ENCODE measurements around the gene GAB3. TPM values are rescaled to one million over a fixed set of nuclear protein-coding genes. Genes with fewer than 3 reads are reported as not detected.

Gene GAB3
- total and polyA plus RNA-seq, 2 of the 4 experiments (the other 2 are of a cell fraction) = 2.2 to 3.7 TPM

DNA sequence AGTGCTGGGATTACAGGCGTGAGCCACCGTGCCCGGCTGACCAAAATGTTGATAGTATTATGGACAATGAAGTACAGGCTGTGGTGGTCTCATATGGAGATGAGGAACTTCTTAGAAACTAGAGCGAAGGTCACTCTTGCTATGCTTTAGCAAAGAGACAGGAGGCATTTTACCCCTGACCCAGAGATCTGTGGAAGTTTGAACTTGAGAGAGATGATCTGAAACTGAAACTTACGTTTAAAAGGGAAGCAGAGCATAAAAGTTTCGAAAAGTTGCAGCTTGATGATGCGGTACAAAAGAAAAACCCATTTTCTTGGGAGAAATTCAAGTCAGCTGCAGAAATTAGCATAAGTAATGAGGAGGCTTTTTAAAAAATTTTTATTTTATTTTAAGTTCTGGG lies 89.0 kb downstream of the GAB3 start:
- H3K18ac ChIP-seq (ENCODE audit: low read depth, low read length) = no peak overlapping the region
- H3K27ac ChIP-seq (ENCODE audit: insufficient read depth, low read length) = no peak overlapping the region
- intact Hi-C loops (cut with micrococcal nuclease) = no loop called here
- H2BK20ac ChIP-seq (ENCODE audit: low read depth, low read length) = no peak overlapping the region
- no peaks in the 10 kb centered on the region for H3K79me1 ChIP-seq (ENCODE audit: low read depth in 1 of 2, low read length in 2 of 2)
- no peaks in the 10 kb centered on the region for H3K9me1 ChIP-seq (ENCODE audit: insufficient read depth, low read length)
- no TSS peak for BruUV-seq (replicated peaks)
- in situ Hi-C loops (cut with MboI; ENCODE audit: low sequenced_read_pairs) = no loop called here
- H2BK15ac ChIP-seq (ENCODE audit: low read depth, low read length) = no peak overlapping the region
- H4K91ac ChIP-seq (ENCODE audit: insufficient read depth, low read depth, low read length) = no peak overlapping the region
- peaks cover 2% of the 10 kb centered on the region; the same call in 1 of the 2 replicates for H3K27me3 ChIP-seq (ENCODE audit: control insufficient read depth, insufficient read depth, low read length)
- 0% methylated on average over 1 of the region's 7 CpGs; no CpG with 5 or more reads in 1 of the 2 experiments for WGBS, 2 experiments (ENCODE audit: extremely low coverage in 2 of 2, insufficient read length in 1 of 2)
- no peak overlapping the region for H4K5ac ChIP-seq (ENCODE audit: low read depth, low read length)
- dilution Hi-C loops (cut with HindIII; ENCODE audit: low sequenced_read_pairs, unreplicated experiment) = no loop called here
- no peak overlapping the region for H3K4me3 ChIP-seq (ENCODE audit: insufficient read depth, low read depth, low read length)
- H3K23ac ChIP-seq (ENCODE audit: low read depth, low read length) = no peak overlapping the region
- no peak overlapping the region for H3K56ac ChIP-seq (ENCODE audit: extremely low read depth, insufficient read depth, low read length)
- H2AFZ ChIP-seq (replicated peaks; ENCODE audit: low read length, poor library complexity) = no peak overlapping the region
- H3K4me1 ChIP-seq (ENCODE audit: control insufficient read depth, insufficient read depth, low read length) = no peaks in the 10 kb centered on the region
- no peaks in the 10 kb centered on the region for H3K36me3 ChIP-seq (ENCODE audit: control insufficient read depth, insufficient read depth, low read length)
- peaks cover 6% of the 10 kb centered on the region for H3K9me3 ChIP-seq (ENCODE audit: control insufficient read depth, insufficient read depth, low read length)
- H3K4me2 ChIP-seq (ENCODE audit: low read depth, low read length) = no peak overlapping the region
- no peaks in the 10 kb centered on the region for H4K20me1 ChIP-seq (ENCODE audit: insufficient read depth, low read length)
- POLR2A ChIA-PET (ENCODE audit: unreplicated experiment) = no interaction called here
- TF ChIP-seq BHLHE40 (IDR thresholded peaks at IDR 0.05; ENCODE audit: low read depth, low read length) (no peak), SMC3 (IDR thresholded peaks at IDR 0.05; ENCODE audit: low read depth, low read length) (no peak), RFX5 (IDR thresholded peaks at IDR 0.05; ENCODE audit: low read depth, low read length) (no peak), FOS (IDR thresholded peaks at IDR 0.05; ENCODE audit: low read depth, low read length) (no peak), CHD1 (IDR thresholded peaks at IDR 0.05; ENCODE audit: low read depth, low read length) (no peak), MXI1 (IDR thresholded peaks at IDR 0.05; ENCODE audit: borderline replicate concordance, low read depth, low read length) (no peak), RCOR1 (IDR thresholded peaks at IDR 0.05; ENCODE audit: insufficient replicate concordance, low read length) (no peak)
- TF ChIP-seq, protein P1, sequence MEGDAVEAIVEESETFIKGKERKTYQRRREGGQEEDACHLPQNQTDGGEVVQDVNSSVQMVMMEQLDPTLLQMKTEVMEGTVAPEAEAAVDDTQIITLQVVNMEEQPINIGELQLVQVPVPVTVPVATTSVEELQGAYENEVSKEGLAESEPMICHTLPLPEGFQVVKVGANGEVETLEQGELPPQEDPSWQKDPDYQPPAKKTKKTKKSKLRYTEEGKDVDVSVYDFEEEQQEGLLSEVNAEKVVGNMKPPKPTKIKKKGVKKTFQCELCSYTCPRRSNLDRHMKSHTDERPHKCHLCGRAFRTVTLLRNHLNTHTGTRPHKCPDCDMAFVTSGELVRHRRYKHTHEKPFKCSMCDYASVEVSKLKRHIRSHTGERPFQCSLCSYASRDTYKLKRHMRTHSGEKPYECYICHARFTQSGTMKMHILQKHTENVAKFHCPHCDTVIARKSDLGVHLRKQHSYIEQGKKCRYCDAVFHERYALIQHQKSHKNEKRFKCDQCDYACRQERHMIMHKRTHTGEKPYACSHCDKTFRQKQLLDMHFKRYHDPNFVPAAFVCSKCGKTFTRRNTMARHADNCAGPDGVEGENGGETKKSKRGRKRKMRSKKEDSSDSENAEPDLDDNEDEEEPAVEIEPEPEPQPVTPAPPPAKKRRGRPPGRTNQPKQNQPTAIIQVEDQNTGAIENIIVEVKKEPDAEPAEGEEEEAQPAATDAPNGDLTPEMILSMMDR (conservative IDR thresholded peaks at IDR 0.05; ENCODE audit: low read depth, low read length) = no peak
- H3K14ac ChIP-seq (replicated peaks; ENCODE audit: low read depth, low read length) = no peak overlapping the region
- no peak overlapping the region for H4K8ac ChIP-seq (ENCODE audit: low read depth in 2 of 2, low read length in 2 of 2)
- H3K4ac ChIP-seq (ENCODE audit: low read depth, low read length) = no peak overlapping the region
- H2BK120ac ChIP-seq (ENCODE audit: low read depth, low read length) = no peak overlapping the region
- CTCF ChIA-PET = interaction anchor here (0.7 kb wide), 1 partner anchor 11 kb away, joined by 3 read pairs; no protein-coding TSS in a partner anchor
- ATAC-seq (ENCODE audit: low read depth) (no peak), DNase-seq (no peak)
- no peak overlapping the region for H2AK5ac ChIP-seq (ENCODE audit: low read depth, low read length)
- no peak overlapping the region for H2AK9ac ChIP-seq (replicated peaks; ENCODE audit: low read depth, low read length, poor library complexity)
- no peak overlapping the region for H2BK5ac ChIP-seq (ENCODE audit: low read depth, low read length, poor library complexity, severe bottlenecking)
- no peak overlapping the region for H3K9ac ChIP-seq (ENCODE audit: low read depth, low read length)
